ENCODE results near the gene SH3BP5. TPM values are rescaled to one million over a fixed set of nuclear protein-coding genes. Genes with fewer than 3 reads are reported as not detected.

SH3BP5 gene
- total RNA-seq, 1 experiment from 2014 or later, result 39.3 TPM

GRCh38 chr3:15253023-15253697, 79.2 kb downstream of the SH3BP5 start:
- no peaks in the 10 kb centered on the region for H3K9me2 ChIP-seq (ENCODE audit: insufficient read depth)
- H3F3A ChIP-seq (ENCODE audit: insufficient read depth, low read depth), result peaks cover 10% of the 10 kb centered on the region; the same call in 1 of the 2 replicates
- H3K4me3 ChIP-seq, result no peak overlapping the region
- intact Hi-C loops (cut with micrococcal nuclease; ENCODE audit: unreplicated experiment), result no loop called here
- no TSS peak for BruUV-seq (replicated peaks)
- H3K9me3 ChIP-seq (ENCODE audit: insufficient read depth, low read depth), result no peaks in the 10 kb centered on the region
- CTCF ChIA-PET, result no interaction called here
- no peak for DNase-seq
- POLR2A ChIA-PET (ENCODE audit: unreplicated experiment), result interaction anchor here (0.6 kb wide), 1 partner anchor 477 kb away, joined by 3 read pairs; no protein-coding TSS in a partner anchor
- H3K4me1 ChIP-seq (replicated peaks; ENCODE audit: insufficient read depth), result no peaks in the 10 kb centered on the region
- no peaks in the 10 kb centered on the region; the same call in 1 of the 2 replicates for H4K20me1 ChIP-seq (ENCODE audit: insufficient read depth)
- H3K36me3 ChIP-seq (ENCODE audit: low read depth), result peaks cover 37% of the 10 kb centered on the region
- H2AFZ ChIP-seq, result no peak overlapping the region
- no peak for TF ChIP-seq CTCF (conservative IDR thresholded peaks at IDR 0.05)
- TF ChIP-seq EZH2 (IDR thresholded peaks at IDR 0.05; ENCODE audit: low read depth), result no peak
- H3K27me3 ChIP-seq (ENCODE audit: insufficient read depth, low read depth), result no peaks in the 10 kb centered on the region
- no peak overlapping the region for H3K4me2 ChIP-seq
- H3K27ac ChIP-seq, result no peak overlapping the region
- H3K79me2 ChIP-seq (ENCODE audit: low read depth), result no peaks in the 10 kb centered on the region

- Histone ChIP-seq H3K4me3 (no peak overlapping the region), H3K9me3 (ENCODE audit: insufficient read depth, low read depth) (no peaks in the 10 kb centered on the region), H3K27ac (no peak overlapping the region), H3K4me1 (replicated peaks; ENCODE audit: insufficient read depth) (no peaks in the 10 kb centered on the region), H4K20me1 (ENCODE audit: insufficient read depth) (no peaks in the 10 kb centered on the region), H2AFZ (no peak overlapping the region), H3K79me2 (ENCODE audit: low read depth) (no peaks in the 10 kb centered on the region), H3K4me2 (no peak overlapping the region), H3K27me3 (ENCODE audit: insufficient read depth, low read depth) (no peaks in the 10 kb centered on the region), H3K9me2 (ENCODE audit: insufficient read depth) (no peaks in the 10 kb centered on the region), H3F3A (ENCODE audit: insufficient read depth, low read depth) (0 out of 2 replicates have a peak, but pooled peaks cover 6% of the 10 kb centered on the region), H3K36me3 (ENCODE audit: low read depth) (peaks cover 43% of the 10 kb centered on the region)
- ChIA-PET CTCF (no interaction called here), POLR2A (ENCODE audit: unreplicated experiment) (no interaction called here)
- DNase-seq, result no peak
- intact Hi-C loops (cut with micrococcal nuclease; ENCODE audit: unreplicated experiment), result loop anchor here (5.0 kb wide), 1 partner anchor 311 kb away; no protein-coding TSS in a partner anchor
- TF ChIP-seq CTCF (conservative IDR thresholded peaks at IDR 0.05) (no peak), EZH2 (IDR thresholded peaks at IDR 0.05; ENCODE audit: low read depth) (no peak)
- no TSS peak for BruUV-seq (replicated peaks)
Observed at GRCh38 chr3:15246186-15246585, 86.2 kb downstream of the SH3BP5 start.

DNA sequence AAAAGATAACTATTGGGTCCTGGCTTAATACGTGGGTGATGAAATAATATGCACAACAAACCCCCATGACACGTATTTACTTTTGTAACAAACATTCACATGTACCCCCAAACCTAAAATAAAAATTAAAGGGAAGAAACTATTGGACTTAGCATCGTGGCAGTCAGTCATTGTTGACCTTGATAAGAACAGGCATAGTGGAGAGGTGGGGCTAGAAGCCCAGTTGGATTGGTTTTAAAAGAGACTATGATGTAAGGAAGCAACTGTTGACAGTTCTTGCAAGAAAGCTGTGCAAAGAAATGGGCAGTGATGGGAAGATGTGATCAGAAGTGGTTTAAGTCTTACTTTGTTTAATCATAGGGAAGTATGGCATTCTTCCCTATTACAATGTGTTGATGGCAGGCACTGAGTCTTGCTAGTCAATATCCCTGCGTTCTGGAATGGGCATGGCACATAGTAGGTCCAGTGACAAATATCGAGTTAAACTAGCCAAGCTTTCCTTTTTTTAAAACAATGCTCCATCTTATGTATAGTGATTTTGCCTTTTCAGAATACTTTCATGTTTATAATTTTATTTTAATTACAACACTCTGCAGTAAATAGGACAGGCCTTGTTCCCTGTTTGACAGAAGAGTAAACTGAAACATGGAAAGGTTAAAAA, 88.4 kb downstream of the SH3BP5 start:
- no peaks in the 10 kb centered on the region for H3K9me2 ChIP-seq (ENCODE audit: insufficient read depth)
- H3K9me3 ChIP-seq (ENCODE audit: insufficient read depth, low read depth), result no peaks in the 10 kb centered on the region
- H3K36me3 ChIP-seq (ENCODE audit: low read depth), result peaks cover 42% of the 10 kb centered on the region
- no peaks in the 10 kb centered on the region for H3K4me1 ChIP-seq (replicated peaks; ENCODE audit: insufficient read depth)
- CTCF ChIA-PET, result no interaction called here
- no peak overlapping the region for H3K4me2 ChIP-seq
- H3K79me2 ChIP-seq (ENCODE audit: low read depth), result no peaks in the 10 kb centered on the region
- H2AFZ ChIP-seq, result no peak overlapping the region
- H3F3A ChIP-seq (ENCODE audit: insufficient read depth, low read depth), result 0 out of 2 replicates have a peak, but pooled peaks cover 6% of the 10 kb centered on the region
- H3K27me3 ChIP-seq (ENCODE audit: insufficient read depth, low read depth), result no peaks in the 10 kb centered on the region
- POLR2A ChIA-PET (ENCODE audit: unreplicated experiment), result no interaction called here
- no TSS peak for BruUV-seq (replicated peaks)
- intact Hi-C loops (cut with micrococcal nuclease; ENCODE audit: unreplicated experiment), result no loop called here
- no peak for DNase-seq
- TF ChIP-seq EZH2 (IDR thresholded peaks at IDR 0.05; ENCODE audit: low read depth) (no peak), CTCF (conservative IDR thresholded peaks at IDR 0.05) (no peak)
- H3K27ac ChIP-seq, result no peak overlapping the region
- H3K4me3 ChIP-seq, result no peak overlapping the region
- no peaks in the 10 kb centered on the region; the same call in 1 of the 2 replicates for H4K20me1 ChIP-seq (ENCODE audit: insufficient read depth)
